Stromal cell of bone marrow (primary cell): ENCODE measurements around the gene NAALADL2.

Source experiments
- DNase-seq: peaks from one replicate; pipeline ENCODE4 v3.0.0-alpha.2; 2012; ENCODE audit warnings: low read depth

The NAALADL2 gene

GRCh38 chr3:175207361-175207760, 348.2 kb downstream of the NAALADL2 start:
- no peak for DNase-seq

GRCh38 chr3:175208326-175208725, 349.2 kb downstream of the NAALADL2 start:
- DNase-seq = no peak

- DNase-seq = no peak
These were observed 352.3 kb downstream of the NAALADL2 start for GRCh38 chr3:175211466-175211865.

GRCh38 chr3:175212896-175213295, 353.8 kb downstream of the NAALADL2 start:
- DNase-seq = peak; percentile 26

- no peak for DNase-seq
These were observed 355.1 kb downstream of the NAALADL2 start for GRCh38 chr3:175214216-175214615.

- no peak for DNase-seq
These were observed 356.7 kb downstream of the NAALADL2 start for GRCh38 chr3:175215833-175216232.

- no peak for DNase-seq
These were observed 363.2 kb downstream of the NAALADL2 start for GRCh38 chr3:175222356-175222755.

GRCh38 chr3:175224051-175224450, 364.9 kb downstream of the NAALADL2 start:
- DNase-seq = no peak

- no peak for DNase-seq
These were observed 367.3 kb downstream of the NAALADL2 start for GRCh38 chr3:175226444-175226843.

GRCh38 chr3:175227126-175227525, 368.0 kb downstream of the NAALADL2 start:
- DNase-seq = no peak

- no peak for DNase-seq
These were observed 375.1 kb downstream of the NAALADL2 start for GRCh38 chr3:175233957-175234940.

- no peak for DNase-seq
These were observed 379.7 kb downstream of the NAALADL2 start for GRCh38 chr3:175238801-175239200.

- no peak for DNase-seq
These were observed 381.8 kb downstream of the NAALADL2 start for GRCh38 chr3:175240921-175241320.

- DNase-seq = no peak
These were observed 383.1 kb downstream of the NAALADL2 start for GRCh38 chr3:175242243-175242642.

GRCh38 chr3:175246234-175246633, 387.1 kb downstream of the NAALADL2 start:
- no peak for DNase-seq

GRCh38 chr3:175246766-175247165, 387.6 kb downstream of the NAALADL2 start:
- no peak for DNase-seq

- no peak for DNase-seq
These were observed 388.5 kb downstream of the NAALADL2 start for GRCh38 chr3:175247629-175248028.

GRCh38 chr3:175248832-175249231, 389.7 kb downstream of the NAALADL2 start:
- DNase-seq = no peak

- DNase-seq = peak; percentile 39
These were observed 396.6 kb downstream of the NAALADL2 start for GRCh38 chr3:175255698-175256097.

GRCh38 chr3:175257123-175257522, 398.0 kb downstream of the NAALADL2 start:
- no peak for DNase-seq

GRCh38 chr3:175258763-175259162, 399.6 kb downstream of the NAALADL2 start:
- DNase-seq = no peak

GRCh38 chr3:175260145-175260794, 401.1 kb downstream of the NAALADL2 start:
- peak; percentile 59 for DNase-seq

GRCh38 chr3:175266478-175266877, 407.3 kb downstream of the NAALADL2 start:
- no peak for DNase-seq
